ENCODE measurements around the gene FBL. TPM values are rescaled to one million over a fixed set of nuclear protein-coding genes. Genes with fewer than 3 reads are reported as not detected.

Gene FBL
- total RNA-seq, 1 experiment from 2014 or later: 573 TPM

DNA sequence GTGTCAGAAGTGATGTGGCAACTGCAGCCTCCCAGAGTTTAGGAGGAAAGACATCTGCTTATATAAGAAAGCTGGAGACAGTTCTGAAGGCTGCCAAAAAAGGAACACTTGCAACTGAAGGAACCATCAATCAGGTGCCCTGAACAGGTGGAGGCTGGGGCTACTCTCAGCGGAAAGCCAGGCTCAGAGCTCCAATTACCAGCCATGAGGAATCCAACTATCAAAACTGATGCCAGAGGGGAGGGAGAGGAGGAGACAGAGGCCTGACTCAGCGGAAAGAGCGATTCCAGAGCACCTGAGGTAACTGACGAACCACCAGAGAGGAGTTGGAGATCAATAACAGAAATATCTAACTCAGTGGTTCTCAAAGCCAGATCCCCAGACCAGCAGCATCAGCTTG is 43.2 kb downstream of the FBL start:
- no peaks in the 10 kb centered on the region for H3K4me1 ChIP-seq (ENCODE audit: insufficient read depth, low read length, poor library complexity, severe bottlenecking)
- H3K27ac ChIP-seq (ENCODE audit: low read depth, low read length, poor library complexity, severe bottlenecking): no peak overlapping the region
- H3K4me3 ChIP-seq (ENCODE audit: low read depth, low read length, poor library complexity, severe bottlenecking): no peak overlapping the region
- TF ChIP-seq EZH2 (IDR thresholded peaks at IDR 0.05; ENCODE audit: borderline replicate concordance, low read depth, low read length, poor library complexity, severe bottlenecking): no peak
- TF ChIP-seq, protein P1, sequence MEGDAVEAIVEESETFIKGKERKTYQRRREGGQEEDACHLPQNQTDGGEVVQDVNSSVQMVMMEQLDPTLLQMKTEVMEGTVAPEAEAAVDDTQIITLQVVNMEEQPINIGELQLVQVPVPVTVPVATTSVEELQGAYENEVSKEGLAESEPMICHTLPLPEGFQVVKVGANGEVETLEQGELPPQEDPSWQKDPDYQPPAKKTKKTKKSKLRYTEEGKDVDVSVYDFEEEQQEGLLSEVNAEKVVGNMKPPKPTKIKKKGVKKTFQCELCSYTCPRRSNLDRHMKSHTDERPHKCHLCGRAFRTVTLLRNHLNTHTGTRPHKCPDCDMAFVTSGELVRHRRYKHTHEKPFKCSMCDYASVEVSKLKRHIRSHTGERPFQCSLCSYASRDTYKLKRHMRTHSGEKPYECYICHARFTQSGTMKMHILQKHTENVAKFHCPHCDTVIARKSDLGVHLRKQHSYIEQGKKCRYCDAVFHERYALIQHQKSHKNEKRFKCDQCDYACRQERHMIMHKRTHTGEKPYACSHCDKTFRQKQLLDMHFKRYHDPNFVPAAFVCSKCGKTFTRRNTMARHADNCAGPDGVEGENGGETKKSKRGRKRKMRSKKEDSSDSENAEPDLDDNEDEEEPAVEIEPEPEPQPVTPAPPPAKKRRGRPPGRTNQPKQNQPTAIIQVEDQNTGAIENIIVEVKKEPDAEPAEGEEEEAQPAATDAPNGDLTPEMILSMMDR (conservative IDR thresholded peaks at IDR 0.05; ENCODE audit: low read depth, low read length): no peak
- BruUV-seq (replicated peaks): no TSS peak
- H3K36me3 ChIP-seq (ENCODE audit: insufficient read depth, low read length, poor library complexity, severe bottlenecking): no peaks in the 10 kb centered on the region
- intact Hi-C loops (cut with micrococcal nuclease; ENCODE audit: unreplicated experiment): no loop called here
- no peaks in the 10 kb centered on the region for H3K9me3 ChIP-seq (ENCODE audit: low read depth, low read length, poor library complexity, severe bottlenecking)
- peaks cover 13% of the 10 kb centered on the region for H3K27me3 ChIP-seq (replicated peaks; ENCODE audit: insufficient read depth, low read depth, low read length, poor library complexity)
- no peak for DNase-seq (ENCODE audit: low spot score)
- POLR2A ChIA-PET (ENCODE audit: low non-redundant PET): no interaction called here
- CTCF ChIA-PET: no interaction called here

DNA sequence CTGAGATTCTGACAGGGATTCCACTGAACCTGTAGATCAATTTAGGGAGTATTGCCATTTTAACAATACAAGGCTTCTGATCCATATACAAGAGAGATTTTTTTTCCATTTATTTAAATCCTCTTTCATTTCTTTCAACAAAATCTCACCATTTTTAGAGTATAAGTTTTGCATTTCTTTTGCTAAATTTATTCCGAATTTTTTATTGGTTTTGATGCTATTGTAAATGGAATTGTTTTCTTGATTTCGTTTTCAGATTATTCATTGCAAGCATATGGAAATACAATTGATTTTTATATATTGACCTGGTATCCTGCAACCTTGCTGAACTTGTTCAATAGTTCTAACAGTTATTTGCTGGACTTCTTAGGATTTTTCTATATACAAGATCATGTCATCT is 49.1 kb downstream of the FBL start:
- intact Hi-C loops (cut with micrococcal nuclease; ENCODE audit: unreplicated experiment): no loop called here
- CTCF ChIA-PET: no interaction called here
- Histone ChIP-seq H3K27me3 (replicated peaks; ENCODE audit: insufficient read depth, low read depth, low read length, poor library complexity) (peaks cover 19% of the 10 kb centered on the region), H3K9me3 (ENCODE audit: low read depth, low read length, poor library complexity, severe bottlenecking) (no peaks in the 10 kb centered on the region), H3K4me3 (ENCODE audit: low read depth, low read length, poor library complexity, severe bottlenecking) (no peak overlapping the region), H3K4me1 (ENCODE audit: insufficient read depth, low read length, poor library complexity, severe bottlenecking) (no peaks in the 10 kb centered on the region), H3K36me3 (ENCODE audit: insufficient read depth, low read length, poor library complexity, severe bottlenecking) (no peaks in the 10 kb centered on the region), H3K27ac (ENCODE audit: low read depth, low read length, poor library complexity, severe bottlenecking) (no peak overlapping the region)
- BruUV-seq (replicated peaks): no TSS peak
- TF ChIP-seq, protein P1 (conservative IDR thresholded peaks at IDR 0.05; ENCODE audit: low read depth, low read length): no peak
- TF ChIP-seq EZH2 (IDR thresholded peaks at IDR 0.05; ENCODE audit: borderline replicate concordance, low read depth, low read length, poor library complexity, severe bottlenecking): no peak
- DNase-seq (ENCODE audit: low spot score): no peak
- POLR2A ChIA-PET (ENCODE audit: low non-redundant PET): no interaction called here

- Histone ChIP-seq H3K4me1 (ENCODE audit: insufficient read depth, low read length, poor library complexity, severe bottlenecking) (no peaks in the 10 kb centered on the region), H3K27me3 (replicated peaks; ENCODE audit: insufficient read depth, low read depth, low read length, poor library complexity) (peaks cover 19% of the 10 kb centered on the region), H3K9me3 (ENCODE audit: low read depth, low read length, poor library complexity, severe bottlenecking) (no peaks in the 10 kb centered on the region), H3K4me3 (ENCODE audit: low read depth, low read length, poor library complexity, severe bottlenecking) (no peak overlapping the region), H3K36me3 (ENCODE audit: insufficient read depth, low read length, poor library complexity, severe bottlenecking) (no peaks in the 10 kb centered on the region), H3K27ac (ENCODE audit: low read depth, low read length, poor library complexity, severe bottlenecking) (no peak overlapping the region)
- intact Hi-C loops (cut with micrococcal nuclease; ENCODE audit: unreplicated experiment): no loop called here
- DNase-seq (ENCODE audit: low spot score): no peak
- CTCF ChIA-PET: no interaction called here
- POLR2A ChIA-PET (ENCODE audit: low non-redundant PET): no interaction called here
- no TSS peak for BruUV-seq (replicated peaks)
- no peak for TF ChIP-seq EZH2 (IDR thresholded peaks at IDR 0.05; ENCODE audit: borderline replicate concordance, low read depth, low read length, poor library complexity, severe bottlenecking)
- TF ChIP-seq, protein P1 (conservative IDR thresholded peaks at IDR 0.05; ENCODE audit: low read depth, low read length): no peak
Observed at GRCh38 chr19:39796000-39796498, 50.1 kb downstream of the FBL start.
